DND-41 (cell line): ENCODE results near the gene LUZP2.

Source experiments
- CTCF ChIP-seq: IDR thresholded peaks from 2 replicates; pipeline ENCODE4 v1.5.1; 2012; ENCODE audit warnings: borderline replicate concordance, low read length, moderate library complexity, mild to moderate bottlenecking; ENCODE audit not compliant: poor library complexity, severe bottlenecking; ENCODE audit errors: extremely low read depth
- EZH2 ChIP-seq: IDR thresholded peaks from 3 replicates; pipeline ENCODE4 v1.6.1; 2012; ENCODE audit warnings: borderline replicate concordance, low read depth, mild to moderate bottlenecking, moderate library complexity, low read length, inconsistent platforms; ENCODE audit not compliant: severe bottlenecking

GRCh38 chr11:24781288-24781687 lies 284.4 kb downstream of the LUZP2 start:
- TF ChIP-seq CTCF, result no peak
- TF ChIP-seq EZH2, result no peak
